GM23338 (cell line): ENCODE results near the gene FARP1. TPM values are rescaled to one million over a fixed set of nuclear protein-coding genes. Genes with fewer than 3 reads are reported as not detected.

Source experiments
- ATAC-seq: fragments of 200-7000 bp; cut with Tn5 transposase; 3 replicates; pipeline ENCODE4 v1.9.1; 2020
- DNase-seq: peaks from one replicate; pipeline ENCODE4 v3.0.0-alpha.2; 2015; ENCODE audit warnings: low spot score
- H2AFZ ChIP-seq: fragments of 200-600 bp; sonication (generic); 2 replicates; pipeline ENCODE4 v1.8.0; 2016; ENCODE audit warnings: antibody characterized with exemption, mild to moderate bottlenecking, moderate library complexity
- H3F3A ChIP-seq: fragments of 200-600 bp; sonication (generic); replicated peaks from 2 replicates; pipeline ENCODE4 v1.8.0; 2017; ENCODE audit warnings: antibody characterized with exemption, mixed run types, low read depth
- H3K27ac ChIP-seq: fragments of 200-600 bp; sonication (generic); 2 replicates; pipeline ENCODE4 v1.6.1; 2016; ENCODE audit warnings: low read depth
- H3K27me3 ChIP-seq: fragments of 200-600 bp; sonication (generic); 2 replicates; pipeline ENCODE4 v1.8.0; 2016; ENCODE audit warnings: mild to moderate bottlenecking, mixed run types, moderate library complexity; ENCODE audit not compliant: insufficient read depth
- H3K36me3 ChIP-seq: fragments of 200-600 bp; sonication (generic); 2 replicates; pipeline ENCODE4 v1.8.0; 2016; ENCODE audit warnings: mild to moderate bottlenecking; ENCODE audit not compliant: insufficient read depth
- H3K4me1 ChIP-seq: fragments of 200-600 bp; sonication (generic); 2 replicates; pipeline ENCODE4 v1.8.0; 2016; ENCODE audit warnings: mild to moderate bottlenecking, moderate library complexity; ENCODE audit not compliant: insufficient read depth
- H3K4me2 ChIP-seq: fragments of 200-600 bp; sonication (generic); 2 replicates; pipeline ENCODE4 v1.7.1; 2017; ENCODE audit warnings: mixed run types
- H3K4me3 ChIP-seq: fragments of 200-600 bp; sonication (generic); 2 replicates; pipeline ENCODE4 v1.6.1; 2016; ENCODE audit warnings: mixed run types
- H3K79me2 ChIP-seq: fragments of 200-600 bp; sonication (generic); replicated peaks from 2 replicates; pipeline ENCODE4 v1.8.0; 2017; ENCODE audit warnings: mild to moderate bottlenecking; ENCODE audit not compliant: insufficient read depth
- H3K9me2 ChIP-seq: fragments of 200-600 bp; sonication (generic); 2 replicates; pipeline ENCODE4 v1.8.0; 2017; ENCODE audit not compliant: insufficient read depth
- H4K20me1 ChIP-seq: fragments of 200-600 bp; sonication (generic); replicated peaks from 2 replicates; pipeline ENCODE4 v1.8.0; 2017; ENCODE audit warnings: mild to moderate bottlenecking; ENCODE audit not compliant: insufficient read depth
- H3K27ac Mint-ChIP-seq: 2 replicates; pipeline ENCODE4 v1.8.0; 2020; ENCODE audit warnings: inconsistent platforms, mild to moderate bottlenecking, moderate library complexity, mixed read lengths
- H3K27me3 Mint-ChIP-seq: 3 replicates; pipeline ENCODE4 v1.8.0; 2022; ENCODE audit warnings: low read depth, mild to moderate bottlenecking, moderate library complexity, mixed read lengths, inconsistent platforms; ENCODE audit not compliant: insufficient read depth, poor library complexity
- H3K36me3 Mint-ChIP-seq: 3 replicates; pipeline ENCODE4 v1.8.0; 2021; ENCODE audit warnings: low read depth, mild to moderate bottlenecking, inconsistent platforms, moderate library complexity, mixed read lengths
- H3K4me1 Mint-ChIP-seq: 3 replicates; pipeline ENCODE4 v1.8.0; 2020; ENCODE audit warnings: mild to moderate bottlenecking, inconsistent platforms, mixed read lengths
- H3K4me3 Mint-ChIP-seq: 3 replicates; pipeline ENCODE4 v1.8.0; 2021; ENCODE audit warnings: moderate library complexity, mild to moderate bottlenecking, inconsistent platforms, mixed read lengths
- H3K9me3 Mint-ChIP-seq: 3 replicates; pipeline ENCODE4 v1.8.0; 2020; ENCODE audit warnings: moderate library complexity, mild to moderate bottlenecking, inconsistent platforms, mixed read lengths
- CREB1 ChIP-seq: fragments of 250-450 bp; sonication (Bioruptor Pico); IDR thresholded peaks from 2 replicates; pipeline ENCODE4 v1.5.0; 2020; ENCODE audit warnings: low read depth, mild to moderate bottlenecking, moderate library complexity
- CTCF ChIP-seq, 2 experiments: fragments of 200-600 bp in 1 of 2; sonication (generic) in 1 of 2; conservative IDR thresholded peaks; 2 replicates each; pipeline versions ENCODE4 v1.5.1 to v1.6.1; 2016 to 2017; ENCODE audit warnings: antibody characterized with exemption in 2 of 2, low read depth in 2 of 2, mild to moderate bottlenecking in 2 of 2, moderate library complexity in 1 of 2
- ETS1 ChIP-seq: IDR thresholded peaks from 2 replicates; pipeline ENCODE4 v1.6.1; 2016; ENCODE audit warnings: antibody characterized with exemption
- EZH2 ChIP-seq: fragments of 200-600 bp; sonication (generic); IDR thresholded peaks from one replicate; pipeline ENCODE4 v1.8.0; 2017; ENCODE audit warnings: antibody characterized with exemption, mild to moderate bottlenecking, low read depth; ENCODE audit not compliant: unreplicated experiment
- EZH2phosphoT487 ChIP-seq: fragments of 200-600 bp; sonication (generic); IDR thresholded peaks from one replicate; pipeline ENCODE4 v1.8.1; 2018; ENCODE audit warnings: antibody characterized with exemption; ENCODE audit not compliant: unreplicated experiment
- JUNB ChIP-seq: IDR thresholded peaks from one replicate; pipeline ENCODE4 v1.6.1; 2016; ENCODE audit warnings: antibody characterized with exemption; ENCODE audit not compliant: unreplicated experiment
- REST ChIP-seq: IDR thresholded peaks from one replicate; pipeline ENCODE4 v1.6.1; 2018; ENCODE audit warnings: antibody characterized with exemption; ENCODE audit not compliant: unreplicated experiment
- ZNF114 ChIP-seq: fragments of 250-450 bp; sonication (Bioruptor Pico); IDR thresholded peaks from 2 replicates; pipeline ENCODE4 v1.5.0; 2020; ENCODE audit warnings: mild to moderate bottlenecking, moderate library complexity
- polyA plus RNA-seq: library from polyadenylated mRNA; unstranded; fragments of >200 nt; fragmentation: Nextera tagmentation; extraction: Ambion mirVana; gene quantifications from 2 replicates; pipeline ENCODE4 v1.2.1, GENCODE V29; 2016
- total RNA-seq: library from RNA; depleted of rRNA; stranded (reverse); fragments of >200 nt; shearing (Covaris generic); gene quantifications from 2 replicates; pipeline ENCODE4 v1.2.3, GENCODE V29; 2014

FARP1 gene
- total and polyA plus RNA-seq, 2 experiments from 2014 or later = 53.6 to 82.5 TPM

GRCh38 chr13:98459721-98460370 lies 317.0 kb downstream of the FARP1 start (continued):
- no peak for TF ChIP-seq CTCF (conservative IDR thresholded peaks at IDR 0.05; ENCODE audit: low read depth in 2 of 2)
- TF ChIP-seq ZNF114 (CRISPR knock-in tag) = no peak
- no peak for TF ChIP-seq JUNB
- TF ChIP-seq CREB1 (CRISPR knock-in tag) = no peak
- TF ChIP-seq EZH2 = no peak
- TF ChIP-seq ETS1 = no peak

GRCh38 chr13:98460516-98460915 lies 317.6 kb downstream of the FARP1 start:
- H3K4me2 ChIP-seq = no peak overlapping the region
- Mint-ChIP-seq H3K27ac (no peak overlapping the region), H3K4me3 (no peak overlapping the region), H3K9me3 (no peaks in the 10 kb centered on the region), H3K4me1 (peaks cover 21% of the 10 kb centered on the region), H3K36me3 (peaks cover 80% of the 10 kb centered on the region), H3K27me3 (peaks cover 13% of the 10 kb centered on the region)
- H3F3A ChIP-seq = no peaks in the 10 kb centered on the region
- H4K20me1 ChIP-seq = peaks cover 4% of the 10 kb centered on the region
- no peak overlapping the region for H2AFZ ChIP-seq
- H3K9me2 ChIP-seq = no peaks in the 10 kb centered on the region
- no peak overlapping the region for H3K4me3 ChIP-seq
- H3K79me2 ChIP-seq = peaks cover 18% of the 10 kb centered on the region
- ATAC-seq = no peak
- no peak for TF ChIP-seq EZH2phosphoT487
- no peak for TF ChIP-seq EZH2
- no peak for TF ChIP-seq REST
- TF ChIP-seq CREB1 (CRISPR knock-in tag) = no peak
- peaks cover 7% of the 10 kb centered on the region for H3K36me3 ChIP-seq
- H3K4me1 ChIP-seq = no peaks in the 10 kb centered on the region
- H3K27ac ChIP-seq = 0 out of 2 replicates have a peak overlapping the region, but pooled peaks have one; percentile 9
- no peaks in the 10 kb centered on the region for H3K27me3 ChIP-seq
- no peak for DNase-seq
